ENCODE results near the gene DOCK11. TPM values are rescaled to one million over a fixed set of nuclear protein-coding genes. Genes with fewer than 3 reads are reported as not detected.

DOCK11 gene
- total RNA-seq, 4 donors from 2014 or later, result 61.9 to 139 (median 80.1) TPM

- no peaks in the 10 kb centered on the region for H3K9me3 ChIP-seq
- H3K36me3 ChIP-seq, result peaks cover 0 to 41% of the 10 kb centered on the region in 2 donors
- peaks cover 0 to 8% (median 0%) of the 10 kb centered on the region in 3 donors for H3K4me1 ChIP-seq
- no peak overlapping the region for H3K27ac ChIP-seq
- TF ChIP-seq POLR2A (IDR thresholded peaks at IDR 0.05) (no peak), POLR2AphosphoS5 (IDR thresholded peaks at IDR 0.05) (no peak), EP300 (IDR thresholded peaks at IDR 0.05) (no peak)
- TF ChIP-seq, protein P1, sequence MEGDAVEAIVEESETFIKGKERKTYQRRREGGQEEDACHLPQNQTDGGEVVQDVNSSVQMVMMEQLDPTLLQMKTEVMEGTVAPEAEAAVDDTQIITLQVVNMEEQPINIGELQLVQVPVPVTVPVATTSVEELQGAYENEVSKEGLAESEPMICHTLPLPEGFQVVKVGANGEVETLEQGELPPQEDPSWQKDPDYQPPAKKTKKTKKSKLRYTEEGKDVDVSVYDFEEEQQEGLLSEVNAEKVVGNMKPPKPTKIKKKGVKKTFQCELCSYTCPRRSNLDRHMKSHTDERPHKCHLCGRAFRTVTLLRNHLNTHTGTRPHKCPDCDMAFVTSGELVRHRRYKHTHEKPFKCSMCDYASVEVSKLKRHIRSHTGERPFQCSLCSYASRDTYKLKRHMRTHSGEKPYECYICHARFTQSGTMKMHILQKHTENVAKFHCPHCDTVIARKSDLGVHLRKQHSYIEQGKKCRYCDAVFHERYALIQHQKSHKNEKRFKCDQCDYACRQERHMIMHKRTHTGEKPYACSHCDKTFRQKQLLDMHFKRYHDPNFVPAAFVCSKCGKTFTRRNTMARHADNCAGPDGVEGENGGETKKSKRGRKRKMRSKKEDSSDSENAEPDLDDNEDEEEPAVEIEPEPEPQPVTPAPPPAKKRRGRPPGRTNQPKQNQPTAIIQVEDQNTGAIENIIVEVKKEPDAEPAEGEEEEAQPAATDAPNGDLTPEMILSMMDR (IDR thresholded peaks at IDR 0.05), result no peak
- H3K27me3 ChIP-seq, result no peaks in the 10 kb centered on the region
- WGBS, 2 donors (ENCODE audit: low coverage in 1 of 2), result 83 to 100% methylated on average over 1 of the region's 2 CpGs
- no peak for ATAC-seq
- H3K4me3 ChIP-seq, result no peak overlapping the region
Measured at GRCh38 chrX:118550792-118551191, 55.2 kb downstream of the DOCK11 start.

- Histone ChIP-seq H3K4me3 (no peak overlapping the region), H3K9me3 (no peaks in the 10 kb centered on the region), H3K27ac (no peak overlapping the region), H3K27me3 (no peaks in the 10 kb centered on the region), H3K4me1 (peaks cover 0 to 8% (median 0%) of the 10 kb centered on the region in 3 donors), H3K36me3 (peaks cover 0 to 40% of the 10 kb centered on the region in 2 donors)
- 90 to 93% methylated on average over 3 to 6 of the region's 6 CpGs for WGBS, 2 donors (ENCODE audit: low coverage in 1 of 2)
- no peak for TF ChIP-seq EP300 (IDR thresholded peaks at IDR 0.05)
- no peak for TF ChIP-seq POLR2A (IDR thresholded peaks at IDR 0.05)
- no peak for TF ChIP-seq POLR2AphosphoS5 (IDR thresholded peaks at IDR 0.05)
- TF ChIP-seq, protein P1 (IDR thresholded peaks at IDR 0.05), result no peak
- no peak for ATAC-seq
Measured at GRCh38 chrX:118551426-118551825, 55.8 kb downstream of the DOCK11 start.

DNA sequence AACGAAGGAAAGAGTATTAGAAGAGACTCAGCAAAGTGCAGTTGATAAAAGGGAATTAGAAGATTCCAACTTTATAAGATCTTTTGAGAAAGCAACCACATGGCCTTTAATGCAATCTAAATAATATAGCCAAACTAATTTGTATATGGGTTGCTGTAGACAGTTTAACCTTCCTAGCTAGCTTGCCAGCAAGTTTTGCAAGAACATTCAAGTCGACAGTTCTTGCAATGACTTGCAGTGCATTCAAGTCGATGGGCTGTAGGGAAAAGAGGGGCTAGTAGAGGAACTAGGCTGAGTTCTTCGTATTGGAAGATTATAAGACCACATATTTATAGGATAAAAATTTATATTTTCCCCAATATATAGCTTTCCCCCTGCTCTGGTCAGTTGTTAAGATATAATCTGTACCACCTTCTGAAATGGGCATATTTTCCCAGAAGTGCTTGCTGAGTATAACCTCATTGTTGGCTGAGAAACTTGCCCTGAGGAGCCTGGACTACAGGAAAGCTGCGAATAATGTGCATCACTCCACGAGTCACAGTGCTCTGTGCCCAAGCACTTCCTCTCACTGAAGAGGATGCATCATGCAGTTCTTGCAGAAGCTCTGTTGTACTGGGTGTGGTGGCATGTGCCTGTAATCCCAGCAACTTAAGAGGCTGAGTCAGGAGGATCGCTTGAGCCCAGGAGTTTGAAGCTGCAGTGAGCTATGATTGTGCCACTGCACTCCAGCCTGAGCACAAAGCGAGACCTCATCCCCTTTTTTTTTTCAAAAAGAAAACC is 56.7 kb downstream of the DOCK11 start:
- peak; percentile 76 for ATAC-seq
- H3K27me3 ChIP-seq, result no peaks in the 10 kb centered on the region
- no peak overlapping the region for H3K4me3 ChIP-seq
- TF ChIP-seq POLR2A (IDR thresholded peaks at IDR 0.05), result no peak
- TF ChIP-seq EP300 (IDR thresholded peaks at IDR 0.05), result no peak
- peak; percentile 29 for TF ChIP-seq POLR2AphosphoS5 (IDR thresholded peaks at IDR 0.05)
- TF ChIP-seq, protein P1 (IDR thresholded peaks at IDR 0.05), result no peak
- H3K9me3 ChIP-seq, result no peaks in the 10 kb centered on the region
- peaks cover 0 to 35% of the 10 kb centered on the region in 2 donors for H3K36me3 ChIP-seq
- H3K27ac ChIP-seq, result no peak overlapping the region
- peaks cover 0 to 8% (median 0%) of the 10 kb centered on the region in 3 donors for H3K4me1 ChIP-seq
- WGBS, 2 donors (ENCODE audit: low coverage in 1 of 2), result 47 to 77% methylated on average over 3 to 5 of the region's 8 CpGs

- Histone ChIP-seq H3K27ac (no peak overlapping the region), H3K9me3 (no peaks in the 10 kb centered on the region), H3K27me3 (no peaks in the 10 kb centered on the region), H3K36me3 (peaks cover 0 to 28% of the 10 kb centered on the region in 2 donors), H3K4me3 (no peak overlapping the region), H3K4me1 (peaks cover 0 to 8% (median 0%) of the 10 kb centered on the region in 3 donors)
- TF ChIP-seq, protein P1 (IDR thresholded peaks at IDR 0.05), result no peak
- TF ChIP-seq POLR2A (IDR thresholded peaks at IDR 0.05) (no peak), POLR2AphosphoS5 (IDR thresholded peaks at IDR 0.05) (no peak), EP300 (IDR thresholded peaks at IDR 0.05) (no peak)
- 60% methylated on average over 1 of the region's 2 CpGs; no CpG with 5 or more reads in 1 of the 2 donors for WGBS, 2 donors (ENCODE audit: low coverage in 1 of 2)
- no peak for ATAC-seq
Measured at GRCh38 chrX:118553042-118553710, 57.6 kb downstream of the DOCK11 start.
